HEK293 (cell line): Measurements from ENCODE around the gene ABCF1.
A peak's percentile ranks its signal among the peaks of the same experiment; 100 is the strongest.

ENCODE experiments used
- FEZF1 ChIP-seq: fragments of 450-650 bp; formaldehyde crosslinking; IDR thresholded peaks from 2 replicates; pipeline ENCODE4 v1.5.1; 2016; ENCODE audit warnings: missing biosample characterization, missing genetic modification characterization
- PRDM1 ChIP-seq: fragments of 450-650 bp; formaldehyde crosslinking; IDR thresholded peaks from 2 replicates; pipeline ENCODE4; 2016; ENCODE audit warnings: missing biosample characterization, missing genetic modification characterization
- SCRT1 ChIP-seq: fragments of 450-650 bp; formaldehyde crosslinking; IDR thresholded peaks from 2 replicates; pipeline ENCODE4 v1.5.1; 2016; ENCODE audit warnings: missing biosample characterization, missing genetic modification characterization, borderline replicate concordance
- SP2 ChIP-seq: fragments of 450-650 bp; formaldehyde crosslinking; IDR thresholded peaks from 2 replicates; pipeline ENCODE4 v1.5.1; 2016; ENCODE audit warnings: missing biosample characterization, missing genetic modification characterization
- ZBTB20 ChIP-seq: fragments of 450-650 bp; formaldehyde crosslinking; IDR thresholded peaks from 2 replicates; pipeline ENCODE4 v1.5.1; 2016; ENCODE audit warnings: missing biosample characterization, missing genetic modification characterization
- ZFP41 ChIP-seq: fragments of 450-650 bp; formaldehyde crosslinking; IDR thresholded peaks from 2 replicates; pipeline ENCODE4 v1.5.1; 2016; ENCODE audit warnings: missing biosample characterization, missing genetic modification characterization, borderline replicate concordance
- ZNF169 ChIP-seq: fragments of 450-650 bp; formaldehyde crosslinking; IDR thresholded peaks from 2 replicates; pipeline ENCODE4 v1.5.1; 2016; ENCODE audit warnings: missing biosample characterization, missing genetic modification characterization
- ZNF18 ChIP-seq: fragments of 450-650 bp; formaldehyde crosslinking; IDR thresholded peaks from 2 replicates; pipeline ENCODE4 v1.5.1; 2016; ENCODE audit warnings: missing biosample characterization, missing genetic modification characterization
- ZNF280C ChIP-seq: fragments of 450-650 bp; formaldehyde crosslinking; IDR thresholded peaks from 2 replicates; pipeline ENCODE4 v1.5.1; 2016; ENCODE audit warnings: missing biosample characterization, missing genetic modification characterization
- ZNF335 ChIP-seq: fragments of 450-650 bp; formaldehyde crosslinking; conservative IDR thresholded peaks from 2 replicates; pipeline ENCODE4 v1.5.1; 2016; ENCODE audit warnings: missing biosample characterization, missing genetic modification characterization
- ZNF354C ChIP-seq: fragments of 450-650 bp; formaldehyde crosslinking; IDR thresholded peaks from 2 replicates; pipeline ENCODE4 v1.5.1; 2016; ENCODE audit warnings: missing biosample characterization, missing genetic modification characterization, low read depth, borderline replicate concordance
- ZNF473 ChIP-seq: fragments of 450-650 bp; formaldehyde crosslinking; IDR thresholded peaks from 2 replicates; pipeline ENCODE4 v1.5.1; 2017; ENCODE audit warnings: missing biosample characterization, missing genetic modification characterization
- ZNF510 ChIP-seq: fragments of 450-650 bp; formaldehyde crosslinking; IDR thresholded peaks from 2 replicates; pipeline ENCODE4 v1.5.1; 2018; ENCODE audit warnings: mild to moderate bottlenecking, missing genetic modification characterization, missing biosample characterization; ENCODE audit not compliant: insufficient replicate concordance
- ZNF518A ChIP-seq: fragments of 450-650 bp; formaldehyde crosslinking; conservative IDR thresholded peaks from 2 replicates; pipeline ENCODE4 v1.5.1; 2016; ENCODE audit warnings: low read depth, missing biosample characterization, missing genetic modification characterization
- ZNF521 ChIP-seq: fragments of 450-650 bp; formaldehyde crosslinking; IDR thresholded peaks from 2 replicates; pipeline ENCODE4 v1.5.1; 2017; ENCODE audit warnings: missing biosample characterization, mild to moderate bottlenecking, missing genetic modification characterization
- ZNF596 ChIP-seq: fragments of 450-650 bp; IDR thresholded peaks from 2 replicates; pipeline ENCODE4 v1.5.0; 2018; ENCODE audit warnings: missing biosample characterization, mild to moderate bottlenecking, missing genetic modification characterization, moderate library complexity
- ZNF776 ChIP-seq: fragments of 450-650 bp; formaldehyde crosslinking; IDR thresholded peaks from 2 replicates; pipeline ENCODE4 v1.5.0; 2017; ENCODE audit warnings: missing biosample characterization, missing genetic modification characterization, borderline replicate concordance
- TF ChIP-seq, protein P1 (sequence below): fragments of 450-650 bp; formaldehyde crosslinking; IDR thresholded peaks from 2 replicates; pipeline ENCODE4; 2016; ENCODE audit warnings: missing biosample characterization, missing genetic modification characterization
- TF ChIP-seq, protein P2 (sequence below): fragments of 450-650 bp; formaldehyde crosslinking; IDR thresholded peaks from 2 replicates; pipeline ENCODE4 v1.5.1; 2016; ENCODE audit warnings: missing biosample characterization, missing genetic modification characterization
- TF ChIP-seq, protein P3 (sequence below): fragments of 450-650 bp; formaldehyde crosslinking; IDR thresholded peaks from 2 replicates; pipeline ENCODE4 v1.5.1; 2016; ENCODE audit warnings: missing biosample characterization, missing genetic modification characterization
- TF ChIP-seq, protein P4 (sequence below): fragments of 450-650 bp; formaldehyde crosslinking; IDR thresholded peaks from 2 replicates; pipeline ENCODE4 v1.5.1; 2016; ENCODE audit warnings: missing biosample characterization, missing genetic modification characterization
- TF ChIP-seq, protein P5 (sequence below): fragments of 450-650 bp; formaldehyde crosslinking; IDR thresholded peaks from 2 replicates; pipeline ENCODE4 v1.5.1; 2016; ENCODE audit warnings: missing biosample characterization, missing genetic modification characterization

ABCF1 gene

DNA sequence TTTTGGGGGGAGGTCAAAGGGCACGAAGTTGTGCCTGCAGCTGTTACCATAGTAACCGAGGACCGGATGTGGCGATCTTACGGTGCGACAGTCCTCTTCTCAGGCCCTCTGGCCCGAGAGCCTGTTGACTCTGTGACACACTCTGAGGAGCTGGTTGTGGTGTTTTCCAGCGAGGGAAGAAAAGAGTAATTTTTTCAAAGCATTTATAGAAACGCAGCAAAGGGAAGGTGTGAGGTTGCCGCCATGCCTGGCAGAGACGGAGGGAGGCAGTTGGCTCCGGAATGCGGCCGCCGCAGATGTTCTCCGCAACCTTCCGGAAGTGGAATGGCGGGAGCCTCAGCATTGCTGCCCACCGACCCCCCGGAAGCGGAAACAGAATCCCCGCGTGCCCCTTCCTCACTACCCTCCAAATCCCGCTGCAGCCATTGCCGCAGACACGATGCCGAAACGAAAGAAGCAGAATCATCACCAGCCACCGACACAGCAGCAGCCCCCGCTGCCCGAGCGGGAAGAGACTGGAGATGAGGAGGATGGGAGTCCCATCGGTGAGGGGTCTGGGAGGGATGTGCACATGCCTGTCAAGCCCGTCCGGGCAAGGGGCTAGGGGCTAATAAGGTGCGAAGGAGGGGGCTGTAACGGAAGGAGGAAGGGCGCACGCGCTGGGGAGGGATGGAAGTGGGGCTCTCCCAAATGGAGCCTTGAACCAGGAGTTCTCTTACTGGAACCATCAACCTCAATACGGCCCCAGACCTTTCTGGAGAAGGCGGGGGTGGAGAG, 14.1 kb upstream of the ABCF1 start, which contains the start of gene PRR3 (continued):
- TF ChIP-seq ZNF518A (tag by site-specific recombination) (peak; percentile 99), ZNF521 (tag by site-specific recombination) (no peak), ZFP41 (tag by site-specific recombination) (no peak), ZNF280C (tag by site-specific recombination) (no peak), ZNF169 (no peak), ZNF596 (tag by site-specific recombination) (no peak), SCRT1 (peak; percentile 95), FEZF1 (tag by site-specific recombination) (0 out of 2 replicates have a peak, but pooled peaks have one; percentile 14), PRDM1 (tag by site-specific recombination) (no peak), ZNF18 (tag by site-specific recombination) (0 out of 2 replicates have a peak, but pooled peaks have one; percentile 14), ZNF335 (peak; percentile 94), ZNF776 (no peak), ZBTB20 (tag by site-specific recombination) (peak; percentile 66; the same call in 1 of the 2 replicates), ZNF473 (tag by site-specific recombination) (no peak), ZNF354C (tag by site-specific recombination) (no peak), ZNF510 (tag by site-specific recombination) (no peak), SP2 (tag by site-specific recombination) (peak; percentile 91)
- TF ChIP-seq, protein P1, sequence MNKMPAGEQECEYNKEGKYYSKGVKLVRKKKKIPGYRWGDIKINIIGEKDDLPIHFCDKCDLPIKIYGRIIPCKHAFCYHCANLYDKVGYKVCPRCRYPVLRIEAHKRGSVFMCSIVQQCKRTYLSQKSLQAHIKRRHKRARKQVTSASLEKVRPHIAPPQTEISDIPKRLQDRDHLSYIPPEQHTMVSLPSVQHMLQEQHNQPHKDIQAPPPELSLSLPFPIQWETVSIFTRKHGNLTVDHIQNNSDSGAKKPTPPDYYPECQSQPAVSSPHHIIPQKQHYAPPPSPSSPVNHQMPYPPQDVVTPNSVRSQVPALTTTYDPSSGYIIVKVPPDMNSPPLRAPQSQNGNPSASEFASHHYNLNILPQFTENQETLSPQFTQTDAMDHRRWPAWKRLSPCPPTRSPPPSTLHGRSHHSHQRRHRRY (tag by site-specific recombination): no peak
- TF ChIP-seq, protein P2, sequence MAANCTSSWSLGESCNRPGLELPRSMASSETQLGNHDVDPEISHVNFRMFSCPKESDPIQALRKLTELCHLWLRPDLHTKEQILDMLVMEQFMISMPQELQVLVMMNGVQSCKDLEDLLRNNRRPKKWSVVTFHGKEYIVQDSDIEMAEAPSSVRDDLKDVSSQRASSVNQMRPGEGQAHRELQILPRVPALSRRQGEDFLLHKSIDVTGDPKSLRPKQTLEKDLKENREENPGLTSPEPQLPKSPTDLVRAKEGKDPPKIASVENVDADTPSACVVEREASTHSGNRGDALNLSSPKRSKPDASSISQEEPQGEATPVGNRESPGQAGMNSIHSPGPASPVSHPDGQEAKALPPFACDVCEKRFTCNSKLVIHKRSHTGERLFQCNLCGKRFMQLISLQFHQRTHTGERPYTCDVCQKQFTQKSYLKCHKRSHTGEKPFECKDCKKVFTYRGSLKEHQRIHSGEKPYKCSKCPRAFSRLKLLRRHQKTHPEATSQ (tag by site-specific recombination): 0 out of 2 replicates have a peak, but pooled peaks have one; percentile 25
- TF ChIP-seq, protein P3, sequence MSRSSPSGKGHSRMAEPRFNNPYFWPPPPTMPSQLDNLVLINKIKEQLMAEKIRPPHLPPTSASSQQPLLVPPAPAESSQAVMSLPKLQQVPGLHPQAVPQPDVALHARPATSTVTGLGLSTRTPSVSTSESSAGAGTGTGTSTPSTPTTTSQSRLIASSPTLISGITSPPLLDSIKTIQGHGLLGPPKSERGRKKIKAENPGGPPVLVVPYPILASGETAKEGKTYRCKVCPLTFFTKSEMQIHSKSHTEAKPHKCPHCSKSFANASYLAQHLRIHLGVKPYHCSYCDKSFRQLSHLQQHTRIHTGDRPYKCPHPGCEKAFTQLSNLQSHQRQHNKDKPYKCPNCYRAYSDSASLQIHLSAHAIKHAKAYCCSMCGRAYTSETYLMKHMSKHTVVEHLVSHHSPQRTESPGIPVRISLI (tag by site-specific recombination): 0 out of 2 replicates have a peak, but pooled peaks have one; percentile 12
- TF ChIP-seq, protein P4, sequence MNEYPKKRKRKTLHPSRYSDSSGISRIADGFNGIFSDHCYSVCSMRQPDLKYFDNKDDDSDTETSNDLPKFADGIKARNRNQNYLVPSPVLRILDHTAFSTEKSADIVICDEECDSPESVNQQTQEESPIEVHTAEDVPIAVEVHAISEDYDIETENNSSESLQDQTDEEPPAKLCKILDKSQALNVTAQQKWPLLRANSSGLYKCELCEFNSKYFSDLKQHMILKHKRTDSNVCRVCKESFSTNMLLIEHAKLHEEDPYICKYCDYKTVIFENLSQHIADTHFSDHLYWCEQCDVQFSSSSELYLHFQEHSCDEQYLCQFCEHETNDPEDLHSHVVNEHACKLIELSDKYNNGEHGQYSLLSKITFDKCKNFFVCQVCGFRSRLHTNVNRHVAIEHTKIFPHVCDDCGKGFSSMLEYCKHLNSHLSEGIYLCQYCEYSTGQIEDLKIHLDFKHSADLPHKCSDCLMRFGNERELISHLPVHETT: peak; percentile 74; the same call in 1 of the 2 replicates
- TF ChIP-seq, protein P5, sequence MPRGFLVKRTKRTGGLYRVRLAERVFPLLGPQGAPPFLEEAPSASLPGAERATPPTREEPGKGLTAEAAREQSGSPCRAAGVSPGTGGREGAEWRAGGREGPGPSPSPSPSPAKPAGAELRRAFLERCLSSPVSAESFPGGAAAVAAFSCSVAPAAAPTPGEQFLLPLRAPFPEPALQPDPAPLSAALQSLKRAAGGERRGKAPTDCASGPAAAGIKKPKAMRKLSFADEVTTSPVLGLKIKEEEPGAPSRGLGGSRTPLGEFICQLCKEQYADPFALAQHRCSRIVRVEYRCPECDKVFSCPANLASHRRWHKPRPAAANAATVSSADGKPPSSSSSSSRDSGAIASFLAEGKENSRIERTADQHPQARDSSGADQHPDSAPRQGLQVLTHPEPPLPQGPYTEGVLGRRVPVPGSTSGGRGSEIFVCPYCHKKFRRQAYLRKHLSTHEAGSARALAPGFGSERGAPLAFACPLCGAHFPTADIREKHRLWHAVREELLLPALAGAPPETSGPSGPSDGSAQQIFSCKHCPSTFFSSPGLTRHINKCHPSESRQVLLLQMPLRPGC (tag by site-specific recombination): peak; percentile 72
